ENCODE measurements around the gene AQP5.

Gene AQP5

GRCh38 chr12:49969651-49970429, 8.2 kb downstream of the AQP5 start:
- H3K36me3 ChIP-seq (ENCODE audit: insufficient read depth, insufficient read length, low read length): no peaks in the 10 kb centered on the region
- no peak overlapping the region for H3K4me3 ChIP-seq (ENCODE audit: insufficient read length, low read depth)
- H3K9me3 ChIP-seq (ENCODE audit: insufficient read depth, low read length): no peaks in the 10 kb centered on the region
- TF ChIP-seq ZNF274 (IDR thresholded peaks at IDR 0.05; ENCODE audit: low read depth, low read length) (no peak), SUZ12 (IDR thresholded peaks at IDR 0.05; ENCODE audit: extremely low read depth, insufficient read depth, insufficient read length) (no peak)
- H3K4me1 ChIP-seq (ENCODE audit: insufficient read depth, insufficient read length): peaks cover 28% of the 10 kb centered on the region
- no peak overlapping the region for H3K9ac ChIP-seq (ENCODE audit: insufficient read length, low read depth)
- DNase-seq (ENCODE audit: low read depth, low spot score): no peak
- peaks cover 39% of the 10 kb centered on the region for H3K27me3 ChIP-seq (ENCODE audit: insufficient read depth, insufficient read length)

- peaks cover 35% of the 10 kb centered on the region for H3K27me3 ChIP-seq (ENCODE audit: insufficient read depth, insufficient read length)
- H3K4me1 ChIP-seq (ENCODE audit: insufficient read depth, insufficient read length): peaks cover 29% of the 10 kb centered on the region
- no peaks in the 10 kb centered on the region for H3K9me3 ChIP-seq (ENCODE audit: insufficient read depth, low read length)
- no peak overlapping the region for H3K4me3 ChIP-seq (ENCODE audit: insufficient read length, low read depth)
- H3K9ac ChIP-seq (ENCODE audit: insufficient read length, low read depth): no peak overlapping the region
- TF ChIP-seq SUZ12 (IDR thresholded peaks at IDR 0.05; ENCODE audit: extremely low read depth, insufficient read depth, insufficient read length): no peak
- TF ChIP-seq ZNF274 (IDR thresholded peaks at IDR 0.05; ENCODE audit: low read depth, low read length): no peak
- TF ChIP-seq YY1 (IDR thresholded peaks at IDR 0.05; ENCODE audit: insufficient read depth, insufficient read length): no peak
- no peak for DNase-seq (ENCODE audit: low read depth, low spot score)
- H3K36me3 ChIP-seq (ENCODE audit: insufficient read depth, insufficient read length, low read length): no peaks in the 10 kb centered on the region
These were observed 9.0 kb downstream of the AQP5 start for GRCh38 chr12:49970658-49971057.

GRCh38 chr12:49971141-49971540, 9.5 kb downstream of the AQP5 start:
- Histone ChIP-seq H3K4me1 (ENCODE audit: insufficient read depth, insufficient read length) (peaks cover 30% of the 10 kb centered on the region), H3K36me3 (ENCODE audit: insufficient read depth, insufficient read length, low read length) (no peaks in the 10 kb centered on the region), H3K4me3 (ENCODE audit: insufficient read length, low read depth) (no peak overlapping the region), H3K9ac (ENCODE audit: insufficient read length, low read depth) (no peak overlapping the region), H3K27me3 (ENCODE audit: insufficient read depth, insufficient read length) (peaks cover 32% of the 10 kb centered on the region), H3K9me3 (ENCODE audit: insufficient read depth, low read length) (no peaks in the 10 kb centered on the region)
- TF ChIP-seq SUZ12 (IDR thresholded peaks at IDR 0.05; ENCODE audit: extremely low read depth, insufficient read depth, insufficient read length) (no peak), ZNF274 (IDR thresholded peaks at IDR 0.05; ENCODE audit: low read depth, low read length) (no peak)
- DNase-seq (ENCODE audit: low read depth, low spot score): no peak

- H3K27me3 ChIP-seq (ENCODE audit: insufficient read depth, insufficient read length): peaks cover 32% of the 10 kb centered on the region
- H3K9ac ChIP-seq (ENCODE audit: insufficient read length, low read depth): no peak overlapping the region
- no peak for DNase-seq (ENCODE audit: low read depth, low spot score)
- H3K4me1 ChIP-seq (ENCODE audit: insufficient read depth, insufficient read length): peaks cover 24% of the 10 kb centered on the region
- H3K9me3 ChIP-seq (ENCODE audit: insufficient read depth, low read length): no peaks in the 10 kb centered on the region
- no peak for TF ChIP-seq ZNF274 (IDR thresholded peaks at IDR 0.05; ENCODE audit: low read depth, low read length)
- TF ChIP-seq SUZ12 (IDR thresholded peaks at IDR 0.05; ENCODE audit: extremely low read depth, insufficient read depth, insufficient read length): no peak
- TF ChIP-seq YY1 (IDR thresholded peaks at IDR 0.05; ENCODE audit: insufficient read depth, insufficient read length): no peak
- H3K4me3 ChIP-seq (ENCODE audit: insufficient read length, low read depth): no peak overlapping the region
- H3K36me3 ChIP-seq (ENCODE audit: insufficient read depth, insufficient read length, low read length): no peaks in the 10 kb centered on the region
These were observed 10.5 kb downstream of the AQP5 start for GRCh38 chr12:49972129-49972528.

- peaks cover 21% of the 10 kb centered on the region for H3K4me1 ChIP-seq (ENCODE audit: insufficient read depth, insufficient read length)
- no peak for DNase-seq (ENCODE audit: low read depth, low spot score)
- no peaks in the 10 kb centered on the region for H3K36me3 ChIP-seq (ENCODE audit: insufficient read depth, insufficient read length, low read length)
- H3K9me3 ChIP-seq (ENCODE audit: insufficient read depth, low read length): no peaks in the 10 kb centered on the region
- H3K4me3 ChIP-seq (ENCODE audit: insufficient read length, low read depth): no peak within 1 kb of the TSS
- H3K9ac ChIP-seq (ENCODE audit: insufficient read length, low read depth): no peak within 1 kb of the TSS
- TF ChIP-seq YY1 (IDR thresholded peaks at IDR 0.05; ENCODE audit: insufficient read depth, insufficient read length) (no peak), SUZ12 (IDR thresholded peaks at IDR 0.05; ENCODE audit: extremely low read depth, insufficient read depth, insufficient read length) (no peak), ZNF274 (IDR thresholded peaks at IDR 0.05; ENCODE audit: low read depth, low read length) (no peak)
- peaks cover 28% of the 10 kb centered on the region for H3K27me3 ChIP-seq (ENCODE audit: insufficient read depth, insufficient read length)
These were observed 11.1 kb downstream of the AQP5 start, which contains the start of gene AQP6 for GRCh38 chr12:49972641-49973360. TSS of gene AQP6 (plus strand) at chr12:49972947. CDS start at chr12:49973174, 227 bp downstream.

GRCh38 chr12:49973361-49973830, 11.7 kb downstream of the AQP5 start:
- H3K27me3 ChIP-seq (ENCODE audit: insufficient read depth, insufficient read length): peaks cover 22% of the 10 kb centered on the region
- peaks cover 17% of the 10 kb centered on the region for H3K4me1 ChIP-seq (ENCODE audit: insufficient read depth, insufficient read length)

GRCh38 chr12:49974231-49974675, 12.6 kb downstream of the AQP5 start:
- TF ChIP-seq YY1 (IDR thresholded peaks at IDR 0.05; ENCODE audit: insufficient read depth, insufficient read length): no peak
- TF ChIP-seq SUZ12 (IDR thresholded peaks at IDR 0.05; ENCODE audit: extremely low read depth, insufficient read depth, insufficient read length): no peak
- no peak for TF ChIP-seq ZNF274 (IDR thresholded peaks at IDR 0.05; ENCODE audit: low read depth, low read length)

More at GRCh38 chr12:49973361-49973830, 11.7 kb downstream of the AQP5 start:
- no peak for DNase-seq (ENCODE audit: low read depth, low spot score)
- TF ChIP-seq ZNF274 (IDR thresholded peaks at IDR 0.05; ENCODE audit: low read depth, low read length): no peak
- no peak for TF ChIP-seq YY1 (IDR thresholded peaks at IDR 0.05; ENCODE audit: insufficient read depth, insufficient read length)
- no peak for TF ChIP-seq SUZ12 (IDR thresholded peaks at IDR 0.05; ENCODE audit: extremely low read depth, insufficient read depth, insufficient read length)
- H3K36me3 ChIP-seq (ENCODE audit: insufficient read depth, insufficient read length, low read length): no peaks in the 10 kb centered on the region
- H3K4me3 ChIP-seq (ENCODE audit: insufficient read length, low read depth): no peak overlapping the region
- no peak overlapping the region for H3K9ac ChIP-seq (ENCODE audit: insufficient read length, low read depth)
- no peaks in the 10 kb centered on the region for H3K9me3 ChIP-seq (ENCODE audit: insufficient read depth, low read length)

More at GRCh38 chr12:49974231-49974675, 12.6 kb downstream of the AQP5 start:
- Histone ChIP-seq H3K36me3 (ENCODE audit: insufficient read depth, insufficient read length, low read length) (no peaks in the 10 kb centered on the region), H3K9ac (ENCODE audit: insufficient read length, low read depth) (no peak overlapping the region), H3K9me3 (ENCODE audit: insufficient read depth, low read length) (no peaks in the 10 kb centered on the region), H3K27me3 (ENCODE audit: insufficient read depth, insufficient read length) (peaks cover 14% of the 10 kb centered on the region), H3K4me3 (ENCODE audit: insufficient read length, low read depth) (no peak overlapping the region), H3K4me1 (ENCODE audit: insufficient read depth, insufficient read length) (peaks cover 17% of the 10 kb centered on the region)
- DNase-seq (ENCODE audit: low read depth, low spot score): no peak
